CD4-positive, alpha-beta T cell (primary cell): Measurements from ENCODE around the gene MAP2K2. TPM values are rescaled to one million over a fixed set of nuclear protein-coding genes. Genes with fewer than 3 reads are reported as not detected.

ENCODE experiments used
- ATAC-seq: fragments of 200-7000 bp; cut with Tn5 transposase; one replicate; pipeline ENCODE4 v1.10.0; 2022; ENCODE audit warnings: mild to moderate bottlenecking; ENCODE audit not compliant: poor library complexity
- CTCF ChIA-PET: fragments of 350-600 bp; sonication (Branson Sonifier 250); formaldehyde crosslinking; loops from one replicate; lab custom pipeline; 2021; ENCODE audit warnings: antibody characterized with exemption, inconsistent platforms; lab: Charles Lee
- POLR2A ChIA-PET: fragments of 350-600 bp; sonication (Branson Sonifier 250); formaldehyde crosslinking; loops from one replicate; lab custom pipeline; 2021; ENCODE audit warnings: antibody characterized with exemption, inconsistent platforms; lab: Charles Lee
- DNase-seq, 14 experiments: peaks; one replicate each; pipeline ENCODE4 v3.0.0-alpha.2; 2013 to 2020; ENCODE audit warnings: mixed read lengths in 2 of 14
- H3K27ac ChIP-seq, 2 donors: one replicate each; pipeline versions ENCODE4 v1.5.1 to v1.7.0; 2013; ENCODE audit warnings: low read length in 2 of 2, low read depth in 1 of 2, mild to moderate bottlenecking in 1 of 2
- H3K27me3 ChIP-seq, 2 experiments: 1 replicate in 1 of 2; 2 replicates in 1 of 2; pipeline versions ENCODE4 v1.6.1 to v1.7.0; 2013; ENCODE audit warnings: low read length in 2 of 2, control low read depth in 1 of 2, mild to moderate bottlenecking in 1 of 2, moderate library complexity in 1 of 2; ENCODE audit not compliant: insufficient read depth in 2 of 2, control insufficient read depth in 1 of 2
- H3K36me3 ChIP-seq: one replicate; pipeline ENCODE4 v1.6.1; 2013; ENCODE audit warnings: low read length, control low read depth; ENCODE audit not compliant: insufficient read depth
- H3K4me1 ChIP-seq: one replicate; pipeline ENCODE4 v1.6.1; 2013; ENCODE audit warnings: low read length, control low read depth; ENCODE audit not compliant: insufficient read depth
- H3K4me3 ChIP-seq: one replicate; pipeline ENCODE4 v1.5.1; 2013; ENCODE audit warnings: mild to moderate bottlenecking, low read length, moderate library complexity
- H3K9me3 ChIP-seq, 2 experiments: 1 replicate in 1 of 2; 2 replicates in 1 of 2; pipeline versions ENCODE4 v1.6.1 to v1.7.0; 2013; ENCODE audit warnings: low read length in 2 of 2, mild to moderate bottlenecking in 2 of 2, control low read depth in 1 of 2, moderate library complexity in 1 of 2; ENCODE audit not compliant: control insufficient read depth in 1 of 2, insufficient read depth in 1 of 2
- H3K27ac Mint-ChIP-seq: one replicate; pipeline ENCODE4 v1.8.0; 2020; ENCODE audit warnings: mixed read lengths
- H3K27me3 Mint-ChIP-seq: one replicate; pipeline ENCODE4 v1.8.0; 2021; ENCODE audit warnings: mixed read lengths
- H3K36me3 Mint-ChIP-seq: one replicate; pipeline ENCODE4 v1.8.0; 2021; ENCODE audit warnings: low read depth, mixed read lengths
- H3K4me1 Mint-ChIP-seq: one replicate; pipeline ENCODE4 v1.8.0; 2021; ENCODE audit warnings: low read depth, mixed read lengths
- H3K4me3 Mint-ChIP-seq: one replicate; pipeline ENCODE4 v1.8.0; 2020; ENCODE audit warnings: mild to moderate bottlenecking, mixed read lengths
- H3K9me3 Mint-ChIP-seq: one replicate; pipeline ENCODE4 v1.8.0; 2020; ENCODE audit warnings: mixed read lengths
- CTCF ChIP-seq: fragments of 200-600 bp; IDR thresholded peaks from one replicate; pipeline ENCODE4 v1.8.0; 2022; ENCODE audit warnings: antibody characterized with exemption, mild to moderate bottlenecking
- intact Hi-C, 2 experiments: fragments of 100-400 bp; cut with DNase I in 1 of 2; cut with micrococcal nuclease in 1 of 2; formaldehyde crosslinking; loops; one replicate each; pipeline versions ENCODE4 v1.15.1 to v1.9.0; 2023 to 2025; cut with DNase I, micrococcal nuclease
- total RNA-seq, 174 experiments: library from RNA in 2 of 174; stranded (reverse) in 2 of 174; gene quantifications; one replicate each; pipeline ENCODE4 v1.2.3 and lab custom pipeline; 2021 to 2026

The MAP2K2 gene
- total RNA-seq, 2 experiments from 2014 or later, result 72.7 to 77.6 TPM

- Histone ChIP-seq H3K9me3 (no peaks in the 10 kb centered on the region), H3K27ac (no peak overlapping the region), H3K36me3 (peaks cover 48% of the 10 kb centered on the region), H3K4me3 (no peak overlapping the region), H3K4me1 (peaks cover 53% of the 10 kb centered on the region), H3K27me3 (no peaks in the 10 kb centered on the region)
- Mint-ChIP-seq H3K4me1 (peaks cover 29% of the 10 kb centered on the region), H3K4me3 (no peak overlapping the region), H3K27ac (no peak overlapping the region), H3K27me3 (no peaks in the 10 kb centered on the region), H3K36me3 (peaks cover 28% of the 10 kb centered on the region), H3K9me3 (no peaks in the 10 kb centered on the region)
- intact Hi-C loops, result loop anchor here in 1 of 2 experiments (10.0 kb wide), 1 partner anchor 118 kb away; the partner anchor contains the start of gene EEF2
- ChIA-PET CTCF (no interaction called here), POLR2A (interaction anchor here (1.4 to 3.3 kb wide), 5 partner anchors 8 to 96 kb away, joined by 4 to 70 read pairs (median 9); partner anchors contain the start of genes PIAS4 and ZBTB7A)
- peak in 1 of 14 experiments; percentile 13 for DNase-seq
- no peak for ATAC-seq
- no peak for TF ChIP-seq CTCF
Measured at GRCh38 chr19:4103080-4103433, 20.9 kb downstream of the MAP2K2 start.

DNA sequence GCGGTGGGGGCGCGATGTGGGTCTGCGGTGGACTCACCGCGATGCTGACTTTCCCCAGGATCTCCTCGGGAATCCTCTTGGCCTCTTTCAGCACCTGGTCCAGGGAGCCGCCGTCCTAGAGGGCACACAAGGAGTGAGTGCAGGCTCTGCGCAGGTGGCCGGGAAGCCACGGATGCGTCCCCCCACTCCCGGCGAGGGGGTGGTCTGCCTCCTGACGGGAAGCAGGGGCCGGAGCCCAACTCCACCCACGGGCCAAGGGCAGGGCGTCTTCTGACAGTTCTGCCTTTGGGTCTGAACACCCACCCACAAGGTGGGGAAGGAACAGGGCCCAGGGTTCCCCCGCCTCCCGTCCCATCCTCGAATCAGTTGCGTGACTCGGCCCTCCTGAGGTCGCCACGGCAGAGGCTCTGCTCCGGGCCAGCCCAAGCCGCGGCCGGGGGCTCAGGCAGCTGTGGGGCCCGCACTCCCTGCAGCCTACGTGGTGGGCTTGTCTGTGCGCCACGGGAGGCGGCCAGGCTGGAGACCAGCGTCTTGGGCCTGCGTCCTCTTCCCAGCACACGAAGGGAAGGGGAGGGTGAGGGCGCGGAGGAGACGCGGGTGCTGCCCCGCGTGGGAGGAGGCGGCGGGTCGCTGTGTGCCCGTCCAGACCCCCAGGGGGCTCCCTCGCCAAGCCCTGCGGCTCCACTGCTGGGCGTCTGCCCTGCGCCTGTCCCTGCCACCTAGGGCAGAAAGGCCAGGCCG is 21.4 kb downstream of the MAP2K2 start:
- Mint-ChIP-seq H3K9me3 (no peaks in the 10 kb centered on the region), H3K27ac (no peak overlapping the region), H3K36me3 (peaks cover 34% of the 10 kb centered on the region), H3K4me3 (no peak overlapping the region), H3K4me1 (peaks cover 25% of the 10 kb centered on the region), H3K27me3 (no peaks in the 10 kb centered on the region)
- intact Hi-C loops, result loop anchor here in 1 of 2 experiments (10.0 kb wide), 1 partner anchor 118 kb away; the partner anchor contains the start of gene EEF2
- ChIA-PET POLR2A (interaction anchor here (0.8 kb wide), 1 partner anchor 14 kb away, joined by 3 read pairs; no protein-coding TSS in a partner anchor), CTCF (no interaction called here)
- Histone ChIP-seq H3K4me3 (no peak overlapping the region), H3K27ac (no peak overlapping the region), H3K9me3 (no peaks in the 10 kb centered on the region), H3K4me1 (peaks cover 49% of the 10 kb centered on the region), H3K27me3 (no peaks in the 10 kb centered on the region), H3K36me3 (peaks cover 48% of the 10 kb centered on the region)
- no peak for ATAC-seq
- DNase-seq, result no peak
- no peak for TF ChIP-seq CTCF

DNA sequence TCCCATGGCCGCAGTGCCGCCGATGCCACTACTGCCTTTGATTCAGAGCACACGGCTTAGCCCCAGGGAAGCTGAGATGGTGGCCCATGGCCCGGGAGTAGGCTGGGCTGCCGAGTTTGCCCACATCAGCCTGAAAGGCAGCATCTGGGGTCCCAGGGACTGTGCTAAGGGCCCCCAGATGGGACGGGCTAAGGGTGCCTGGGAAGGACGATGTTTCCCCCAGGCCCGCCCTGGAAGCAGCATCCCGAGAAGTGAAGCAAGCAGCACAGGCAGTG is 22.5 kb downstream of the MAP2K2 start:
- H3K4me3 ChIP-seq, result no peak overlapping the region
- POLR2A ChIA-PET, result no interaction called here
- H3K4me3 Mint-ChIP-seq, result no peak overlapping the region
- no peaks in the 10 kb centered on the region for H3K9me3 Mint-ChIP-seq
- H3K9me3 ChIP-seq, result no peaks in the 10 kb centered on the region
- H3K27me3 ChIP-seq, result no peaks in the 10 kb centered on the region
- peaks cover 18% of the 10 kb centered on the region for H3K4me1 Mint-ChIP-seq
- H3K36me3 ChIP-seq, result peaks cover 44% of the 10 kb centered on the region
- H3K27ac ChIP-seq, result no peak overlapping the region
- DNase-seq, result no peak
- no peak for ATAC-seq
- no peak for TF ChIP-seq CTCF
- H3K27ac Mint-ChIP-seq, result no peak overlapping the region
- CTCF ChIA-PET, result no interaction called here
- H3K4me1 ChIP-seq, result peaks cover 44% of the 10 kb centered on the region
- intact Hi-C loops, result loop anchor here in 1 of 2 experiments (10.0 kb wide), 1 partner anchor 117 kb away; the partner anchor contains the start of gene EEF2
- peaks cover 38% of the 10 kb centered on the region for H3K36me3 Mint-ChIP-seq
- H3K27me3 Mint-ChIP-seq, result no peaks in the 10 kb centered on the region
